Lung (tissue), 12 donors: ENCODE results near the gene TNS4. TPM values are rescaled to one million over a fixed set of nuclear protein-coding genes. Genes with fewer than 3 reads are reported as not detected.
A peak's percentile ranks its signal among the peaks of the same experiment; 100 is the strongest.

Source experiments
- ATAC-seq: fragments of 200-7000 bp; cut with Tn5 transposase; one replicate; pipeline ENCODE4 v1.9.1; 2020; ENCODE audit warnings: moderate number of reproducible peaks; ENCODE audit not compliant: insufficient read depth, low FRiP score
- DNase-seq, 3 donors: peaks; one replicate each; pipeline ENCODE4 v3.0.0-alpha.2; 2013 to 2017
- H3K27ac ChIP-seq, 2 donors: one replicate each; pipeline ENCODE4 v1.5.1; 2013; ENCODE audit warnings: mild to moderate bottlenecking in 2 of 2, moderate library complexity in 2 of 2, control low read depth in 1 of 2, inconsistent platforms in 1 of 2, low read depth in 1 of 2, low read length in 1 of 2
- H3K27me3 ChIP-seq, 3 donors: one replicate each; pipeline ENCODE4 v1.5.1; 2013; ENCODE audit warnings: low read length in 2 of 3; ENCODE audit not compliant: control insufficient read depth in 3 of 3, insufficient read depth in 3 of 3
- H3K36me3 ChIP-seq, 4 donors: one replicate each; pipeline ENCODE4 v1.5.1; 2013; ENCODE audit warnings: low read length in 4 of 4, mild to moderate bottlenecking in 1 of 4, moderate library complexity in 1 of 4; ENCODE audit not compliant: control insufficient read depth in 4 of 4, insufficient read depth in 4 of 4
- H3K4me1 ChIP-seq, 5 donors: one replicate each; pipeline ENCODE4 v1.5.1; 2013; ENCODE audit warnings: low read length in 5 of 5, mild to moderate bottlenecking in 2 of 5, moderate library complexity in 1 of 5; ENCODE audit not compliant: control insufficient read depth in 5 of 5, insufficient read depth in 5 of 5
- H3K4me3 ChIP-seq: one replicate; pipeline ENCODE4 v1.5.1; 2013; ENCODE audit warnings: mild to moderate bottlenecking, control low read depth, moderate library complexity
- H3K9ac ChIP-seq, 2 donors: one replicate each; pipeline ENCODE4 v1.5.1; 2013; ENCODE audit warnings: low read length in 2 of 2, control low read depth in 1 of 2; ENCODE audit not compliant: insufficient read depth in 1 of 2
- H3K9me3 ChIP-seq, 4 donors: one replicate each; pipeline ENCODE4 v1.5.1; 2013; ENCODE audit warnings: low read length in 3 of 4, mild to moderate bottlenecking in 1 of 4, moderate library complexity in 1 of 4; ENCODE audit not compliant: control insufficient read depth in 4 of 4, insufficient read depth in 3 of 4
- WGBS, 2 donors: extraction: QIAGEN DNeasy Blood & Tissue Kit; methylation state at CpG; one replicate each; pipeline ENCODE4 v1.1.7; 2013; 5-methylcytosine and 5-hydroxymethylcytosine counted together
- polyA plus RNA-seq, 2 donors: library from polyadenylated mRNA; stranded (reverse); fragments of 200-250 nt; gene quantifications; one replicate each; pipeline ENCODE4 v1.2.1, GENCODE V29; 2013
- total RNA-seq, 2 donors: library from RNA; depleted of rRNA in 1 of 2; stranded (reverse); fragments of >200 nt in 1 of 2; gene quantifications; one replicate each; pipeline ENCODE4 v1.2.1, GENCODE V29; 2014 to 2021
- TF ChIP-seq, protein P1 (sequence below): IDR thresholded peaks from 2 replicates; pipeline ENCODE4 v1.5.1; 2012; ENCODE audit warnings: mild to moderate bottlenecking; ENCODE audit errors: control extremely low read depth, extremely low read depth
- donor health status: control.
- donor health status: control.
- donor health status: Bipolar disorder and iron deficiency.
- donor health status: healthy.
- donor health status: DM: yes; HTN: yes; CAD: no.

TNS4 gene
- total and polyA plus RNA-seq, 4 donors, result 0.17 to 6.8 (median 2.2) TPM

DNA sequence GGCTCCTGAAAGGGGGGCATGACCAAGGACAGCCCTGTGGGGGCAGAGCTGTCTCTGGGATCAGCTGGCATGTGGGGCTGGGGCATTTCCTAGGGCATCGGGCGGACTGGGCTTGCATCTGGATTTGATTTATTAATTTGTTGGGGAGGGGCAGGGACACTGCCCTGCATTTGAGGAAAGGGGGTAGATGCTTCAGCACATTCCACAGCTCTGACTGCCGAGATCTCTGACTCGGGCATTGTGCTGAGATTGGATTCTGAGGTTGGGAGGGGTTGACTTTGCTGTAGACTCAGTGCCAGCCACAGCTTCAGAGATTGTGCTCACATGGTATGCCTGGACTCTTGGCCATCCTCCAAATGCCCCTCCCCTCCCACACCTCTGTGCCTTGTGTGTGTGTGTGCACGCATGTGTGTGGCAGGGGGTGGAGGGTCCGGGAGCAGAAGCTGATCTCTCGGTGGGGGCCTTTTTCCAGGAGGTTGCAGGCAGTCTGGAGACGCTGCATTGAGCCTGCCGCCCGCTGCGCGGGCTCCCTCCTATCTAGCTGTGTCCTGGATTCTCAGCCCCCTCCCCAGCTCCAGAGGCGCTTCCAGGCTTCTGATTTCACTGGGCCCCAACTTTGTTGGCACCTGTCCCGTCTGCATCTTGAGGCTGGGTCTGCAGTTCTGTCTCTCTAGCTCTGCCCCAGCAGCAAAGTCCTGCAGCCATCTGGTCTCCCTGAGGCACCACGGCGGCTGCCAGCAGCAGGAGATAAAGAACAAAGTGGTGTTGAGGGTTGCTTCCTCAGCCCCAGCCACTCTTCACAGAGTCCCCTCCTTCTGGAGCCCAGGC, 43.2 kb downstream of the TNS4 start:
- Histone ChIP-seq H3K27me3 (no peaks in the 10 kb centered on the region), H3K9me3 (no peaks in the 10 kb centered on the region), H3K4me3 (no peak overlapping the region), H3K4me1 (peaks cover 3 to 71% (median 42%) of the 10 kb centered on the region in 5 donors), H3K36me3 (peaks cover 0 to 33% (median 4%) of the 10 kb centered on the region in 4 donors), H3K9ac (no peak overlapping the region), H3K27ac (peak overlapping the region in 1 of 2 donors; percentile 26)
- 55 to 73% methylated on average over 16 of the region's 16 CpGs for WGBS, 2 donors
- DNase-seq (peak; percentile 82 to 90 (median 86)), ATAC-seq (no peak)
- TF ChIP-seq, protein P1, sequence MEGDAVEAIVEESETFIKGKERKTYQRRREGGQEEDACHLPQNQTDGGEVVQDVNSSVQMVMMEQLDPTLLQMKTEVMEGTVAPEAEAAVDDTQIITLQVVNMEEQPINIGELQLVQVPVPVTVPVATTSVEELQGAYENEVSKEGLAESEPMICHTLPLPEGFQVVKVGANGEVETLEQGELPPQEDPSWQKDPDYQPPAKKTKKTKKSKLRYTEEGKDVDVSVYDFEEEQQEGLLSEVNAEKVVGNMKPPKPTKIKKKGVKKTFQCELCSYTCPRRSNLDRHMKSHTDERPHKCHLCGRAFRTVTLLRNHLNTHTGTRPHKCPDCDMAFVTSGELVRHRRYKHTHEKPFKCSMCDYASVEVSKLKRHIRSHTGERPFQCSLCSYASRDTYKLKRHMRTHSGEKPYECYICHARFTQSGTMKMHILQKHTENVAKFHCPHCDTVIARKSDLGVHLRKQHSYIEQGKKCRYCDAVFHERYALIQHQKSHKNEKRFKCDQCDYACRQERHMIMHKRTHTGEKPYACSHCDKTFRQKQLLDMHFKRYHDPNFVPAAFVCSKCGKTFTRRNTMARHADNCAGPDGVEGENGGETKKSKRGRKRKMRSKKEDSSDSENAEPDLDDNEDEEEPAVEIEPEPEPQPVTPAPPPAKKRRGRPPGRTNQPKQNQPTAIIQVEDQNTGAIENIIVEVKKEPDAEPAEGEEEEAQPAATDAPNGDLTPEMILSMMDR, result no peak

DNA sequence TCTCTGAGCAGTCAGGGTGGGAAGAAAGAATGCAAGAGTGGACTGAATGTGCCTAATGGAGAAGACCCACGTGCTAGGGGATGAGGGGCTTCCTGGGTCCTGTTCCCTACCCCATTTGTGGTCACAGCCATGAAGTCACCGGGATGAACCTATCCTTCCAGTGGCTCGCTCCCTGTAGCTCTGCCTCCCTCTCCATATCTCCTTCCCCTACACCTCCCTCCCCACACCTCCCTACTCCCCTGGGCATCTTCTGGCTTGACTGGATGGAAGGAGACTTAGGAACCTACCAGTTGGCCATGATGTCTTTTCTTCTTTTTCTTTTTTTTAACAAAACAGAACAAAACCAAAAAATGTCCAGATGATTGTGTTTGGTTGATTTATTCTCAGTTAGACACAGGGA, 44.1 kb downstream of the TNS4 start:
- DNase-seq (no peak), ATAC-seq (no peak)
- TF ChIP-seq, protein P1, result no peak
- Histone ChIP-seq H3K36me3 (peaks cover 0 to 40% (median 4%) of the 10 kb centered on the region in 4 donors), H3K27ac (peak overlapping the region in 1 of 2 donors; percentile 37), H3K4me3 (no peak overlapping the region), H3K9ac (peak overlapping the region in 1 of 2 donors; percentile 24), H3K27me3 (no peaks in the 10 kb centered on the region), H3K9me3 (no peaks in the 10 kb centered on the region), H3K4me1 (peaks cover 3 to 63% (median 39%) of the 10 kb centered on the region in 5 donors)
- 84 to 91% methylated on average over 3 of the region's 3 CpGs for WGBS, 2 donors

DNA sequence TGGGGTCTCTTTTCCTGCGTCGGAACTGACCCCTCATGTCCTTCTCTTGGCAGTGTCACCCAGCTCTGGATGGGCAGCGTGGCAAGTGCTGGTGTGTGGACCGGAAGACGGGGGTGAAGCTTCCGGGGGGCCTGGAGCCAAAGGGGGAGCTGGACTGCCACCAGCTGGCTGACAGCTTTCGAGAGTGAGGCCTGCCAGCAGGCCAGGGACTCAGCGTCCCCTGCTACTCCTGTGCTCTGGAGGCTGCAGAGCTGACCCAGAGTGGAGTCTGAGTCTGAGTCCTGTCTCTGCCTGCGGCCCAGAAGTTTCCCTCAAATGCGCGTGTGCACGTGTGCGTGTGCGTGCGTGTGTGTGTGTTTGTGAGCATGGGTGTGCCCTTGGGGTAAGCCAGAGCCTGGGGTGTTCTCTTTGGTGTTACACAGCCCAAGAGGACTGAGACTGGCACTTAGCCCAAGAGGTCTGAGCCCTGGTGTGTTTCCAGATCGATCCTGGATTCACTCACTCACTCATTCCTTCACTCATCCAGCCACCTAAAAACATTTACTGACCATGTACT, 44.9 kb downstream of the TNS4 start:
- peak; percentile 52 to 64 (median 57) for DNase-seq
- 71 to 85% methylated on average over 16 of the region's 16 CpGs for WGBS, 2 donors
- Histone ChIP-seq H3K27me3 (no peaks in the 10 kb centered on the region), H3K36me3 (peaks cover 0 to 40% (median 4%) of the 10 kb centered on the region in 4 donors), H3K27ac (peak overlapping the region in 1 of 2 donors; percentile 59), H3K9ac (peak overlapping the region in 1 of 2 donors; percentile 24), H3K4me1 (peaks cover 3 to 56% (median 33%) of the 10 kb centered on the region in 5 donors), H3K4me3 (no peak overlapping the region), H3K9me3 (no peaks in the 10 kb centered on the region)
- ATAC-seq, result no peak
- TF ChIP-seq, protein P1, result no peak
